Liver (tissue), 9 donors: ENCODE measurements around the gene MFAP3L. TPM values are rescaled to one million over a fixed set of nuclear protein-coding genes. Genes with fewer than 3 reads are reported as not detected.

ENCODE experiments used
- DNase-seq: peaks from one replicate; pipeline ENCODE4 v3.0.0-alpha.2; 2017; ENCODE audit warnings: low spot score
- H3K27ac ChIP-seq, 2 donors: one replicate each; pipeline ENCODE4 v1.7.0; 2013; ENCODE audit warnings: inconsistent platforms in 2 of 2, low read length in 2 of 2, control low read depth in 1 of 2, low read depth in 1 of 2, mild to moderate bottlenecking in 1 of 2
- H3K27me3 ChIP-seq, 4 donors: one replicate each; pipeline versions ENCODE4 v1.6.1 to v1.7.0; 2013; ENCODE audit warnings: low read length in 3 of 4, inconsistent platforms in 1 of 4, mild to moderate bottlenecking in 1 of 4, moderate library complexity in 1 of 4; ENCODE audit not compliant: control insufficient read depth in 4 of 4, insufficient read depth in 4 of 4
- H3K36me3 ChIP-seq, 4 donors: one replicate each; pipeline versions ENCODE4 v1.6.1 to v1.7.0; 2013; ENCODE audit warnings: low read length in 3 of 4, mild to moderate bottlenecking in 3 of 4, low read depth in 1 of 4, moderate library complexity in 1 of 4; ENCODE audit not compliant: control insufficient read depth in 4 of 4, insufficient read depth in 3 of 4
- H3K4me1 ChIP-seq, 4 donors: one replicate each; pipeline versions ENCODE4 v1.6.1 to v1.7.0; 2013; ENCODE audit warnings: low read length in 3 of 4, mild to moderate bottlenecking in 3 of 4, moderate library complexity in 1 of 4; ENCODE audit not compliant: control insufficient read depth in 4 of 4, insufficient read depth in 4 of 4
- H3K4me3 ChIP-seq, 3 donors: one replicate each; pipeline versions ENCODE4 v1.6.1 to v1.7.0; 2013; ENCODE audit warnings: low read length in 3 of 3, control low read depth in 1 of 3, low read depth in 1 of 3, mild to moderate bottlenecking in 1 of 3
- H3K9ac ChIP-seq, 2 donors: one replicate each; pipeline ENCODE4 v1.7.0; 2013; ENCODE audit warnings: low read length in 2 of 2, mild to moderate bottlenecking in 2 of 2, moderate library complexity in 2 of 2, control low read depth in 1 of 2, low read depth in 1 of 2
- H3K9me3 ChIP-seq, 4 donors: one replicate each; pipeline versions ENCODE4 v1.6.1 to v1.7.0; 2013; ENCODE audit warnings: low read length in 3 of 4; ENCODE audit not compliant: control insufficient read depth in 4 of 4
- ATF3 ChIP-seq: IDR thresholded peaks from 2 replicates; pipeline ENCODE4 v1.6.1; 2016; ENCODE audit warnings: antibody characterized with exemption
- CTCF ChIP-seq: fragments of 150-350 bp; IDR thresholded peaks from 2 replicates; pipeline ENCODE4 v1.5.1; 2017; ENCODE audit warnings: improper control_type of control experiment, low read depth, low read length; ENCODE audit not compliant: missing input control
- EGR1 ChIP-seq, 2 donors: IDR thresholded peaks; 2 replicates each; pipeline ENCODE4 v1.6.1; 2016 to 2018; ENCODE audit warnings: antibody characterized with exemption in 2 of 2, low read depth in 2 of 2
- FOXA1 ChIP-seq: IDR thresholded peaks from 2 replicates; pipeline ENCODE4 v1.6.1; 2016; ENCODE audit warnings: antibody characterized with exemption
- FOXA2 ChIP-seq: IDR thresholded peaks from 2 replicates; pipeline ENCODE4 v1.6.1; 2016; ENCODE audit warnings: antibody characterized with exemption
- HNF4A ChIP-seq, 2 donors: conservative IDR thresholded peaks; 2 replicates each; pipeline ENCODE4 v1.6.1; 2016; ENCODE audit warnings: antibody characterized with exemption in 2 of 2, mild to moderate bottlenecking in 2 of 2
- MAX ChIP-seq: IDR thresholded peaks from 2 replicates; pipeline ENCODE4 v1.6.1; 2016; ENCODE audit warnings: antibody characterized with exemption
- RAD21 ChIP-seq, 2 donors: IDR thresholded peaks; 2 replicates each; pipeline ENCODE4 v1.6.1; 2016; ENCODE audit warnings: antibody characterized with exemption in 2 of 2, mild to moderate bottlenecking in 2 of 2
- RXRA ChIP-seq, 2 donors: IDR thresholded peaks; 2 replicates each; pipeline ENCODE4 v1.6.1; 2017 to 2018; ENCODE audit warnings: antibody characterized with exemption in 2 of 2, mild to moderate bottlenecking in 1 of 2
- SP1 ChIP-seq: IDR thresholded peaks from 2 replicates; pipeline ENCODE4 v1.6.1; 2018; ENCODE audit warnings: antibody characterized with exemption, mild to moderate bottlenecking
- TAF1 ChIP-seq: conservative IDR thresholded peaks from 2 replicates; pipeline ENCODE4 v1.6.1; 2016; ENCODE audit warnings: antibody characterized with exemption, mild to moderate bottlenecking
- ZBTB33 ChIP-seq: IDR thresholded peaks from 2 replicates; pipeline ENCODE4 v1.6.1; 2016; ENCODE audit warnings: antibody characterized with exemption
- WGBS: extraction: QIAGEN DNeasy Blood & Tissue Kit; methylation state at CpG from one replicate; pipeline ENCODE4 v1.1.7; 2013; 5-methylcytosine and 5-hydroxymethylcytosine counted together
- polyA plus RNA-seq, 2 donors: library from polyadenylated mRNA; stranded (reverse) in 1 of 2; unstranded in 1 of 2; fragments of 200-250 nt in 1 of 2; fragments of >200 nt in 1 of 2; fragmentation: Nextera tagmentation in 1 of 2; extraction: Ambion mirVana in 1 of 2; gene quantifications; one replicate each; pipeline versions ENCODE4 v1.2.1 to v1.2.3, GENCODE V29; 2013 to 2015
- total RNA-seq, 2 donors: library from RNA; depleted of rRNA; stranded (reverse); fragments of >200 nt; gene quantifications; one replicate each; pipeline ENCODE4 v1.2.3, GENCODE V29; 2014
- donor health status: healthy.
- donor health status: healthy.
- donor health status: healthy.
- donor health status: healthy.
- donor health status: healthy.

Gene MFAP3L
- total and polyA plus RNA-seq, 4 donors: 16.5 to 102 (median 18.5) TPM

- TF ChIP-seq MAX: no peak
- TF ChIP-seq TAF1: no peak
- no peak for TF ChIP-seq SP1
- no peak for TF ChIP-seq ZBTB33
- Histone ChIP-seq H3K27me3 (no peaks in the 10 kb centered on the region), H3K9me3 (no peaks in the 10 kb centered on the region), H3K4me1 (no peaks in the 10 kb centered on the region), H3K9ac (no peak overlapping the region), H3K27ac (no peak overlapping the region), H3K36me3 (no peaks in the 10 kb centered on the region), H3K4me3 (no peak overlapping the region)
- no peak for DNase-seq
- 83% methylated on average over 5 of the region's 5 CpGs for WGBS
Measured at GRCh38 chr4:169956091-169956843, 69.9 kb downstream of the MFAP3L start.

- Histone ChIP-seq H3K4me1 (no peaks in the 10 kb centered on the region), H3K9ac (no peak overlapping the region), H3K27ac (no peak overlapping the region), H3K9me3 (no peaks in the 10 kb centered on the region), H3K36me3 (no peaks in the 10 kb centered on the region), H3K27me3 (no peaks in the 10 kb centered on the region), H3K4me3 (no peak overlapping the region)
- 95% methylated on average over 5 of the region's 5 CpGs for WGBS
- TF ChIP-seq ZBTB33 (no peak), TAF1 (no peak), ATF3 (no peak), HNF4A (conservative IDR thresholded peaks at IDR 0.05) (no peak), FOXA1 (no peak), RXRA (IDR thresholded peaks at IDR 0.05) (no peak), MAX (no peak)
- no peak for DNase-seq
Measured at GRCh38 chr4:169955521-169955920, 70.7 kb downstream of the MFAP3L start.

- no peak overlapping the region for H3K9ac ChIP-seq
- WGBS: 85% methylated on average over 4 of the region's 4 CpGs
- no peaks in the 10 kb centered on the region for H3K27me3 ChIP-seq
- H3K9me3 ChIP-seq: no peaks in the 10 kb centered on the region
- H3K4me1 ChIP-seq: no peaks in the 10 kb centered on the region
- H3K27ac ChIP-seq: no peak overlapping the region
- no peaks in the 10 kb centered on the region for H3K36me3 ChIP-seq
- no peak overlapping the region for H3K4me3 ChIP-seq
- no peak for DNase-seq
- no peak for TF ChIP-seq MAX
- no peak for TF ChIP-seq RXRA (IDR thresholded peaks at IDR 0.05)
- TF ChIP-seq TAF1: no peak
- TF ChIP-seq FOXA2: no peak
- no peak for TF ChIP-seq RAD21 (IDR thresholded peaks at IDR 0.05)
- TF ChIP-seq EGR1 (IDR thresholded peaks at IDR 0.05; ENCODE audit: low read depth in 2 of 2): no peak
- no peak for TF ChIP-seq CTCF
- no peak for TF ChIP-seq ZBTB33
Measured at GRCh38 chr4:169952236-169953002, 73.8 kb downstream of the MFAP3L start.
